Activated B cell treated with CpG ODN at 0.5 μM for 24 hours (primary cell): ENCODE results near the gene RAPGEF2. TPM values are rescaled to one million over a fixed set of nuclear protein-coding genes. Genes with fewer than 3 reads are reported as not detected.

Experiments
- ATAC-seq: fragments of 200-7000 bp; cut with Tn5 transposase; one replicate; pipeline ENCODE4 v1.10.0; 2021; ENCODE audit warnings: low read depth, mild to moderate bottlenecking, moderate library complexity
- CTCF ChIA-PET: fragments of 350-600 bp; sonication (Branson Sonifier 250); formaldehyde crosslinking; loops from one replicate; lab custom pipeline; 2021; ENCODE audit warnings: antibody characterized with exemption; lab: Charles Lee
- POLR2A ChIA-PET: fragments of 350-600 bp; sonication (Branson Sonifier 250); formaldehyde crosslinking; loops from one replicate; lab custom pipeline; 2021; ENCODE audit warnings: antibody characterized with exemption; lab: Charles Lee
- DNase-seq: peaks from one replicate; pipeline ENCODE4 v3.0.0; 2022
- H3K27ac Mint-ChIP-seq: one replicate; pipeline ENCODE4 v1.8.0; 2020; ENCODE audit warnings: mixed read lengths
- H3K27me3 Mint-ChIP-seq: one replicate; pipeline ENCODE4 v1.8.0; 2021; ENCODE audit warnings: mixed read lengths
- H3K36me3 Mint-ChIP-seq: one replicate; pipeline ENCODE4 v1.8.0; 2021; ENCODE audit warnings: low read depth, mixed read lengths
- H3K4me1 Mint-ChIP-seq: one replicate; pipeline ENCODE4 v1.8.0; 2021; ENCODE audit warnings: mixed read lengths
- H3K4me3 Mint-ChIP-seq: one replicate; pipeline ENCODE4 v1.8.0; 2020; ENCODE audit warnings: mild to moderate bottlenecking, mixed read lengths
- H3K9me3 Mint-ChIP-seq: one replicate; pipeline ENCODE4 v1.8.0; 2020; ENCODE audit warnings: mixed read lengths
- CTCF ChIP-seq: fragments of 200-600 bp; IDR thresholded peaks from one replicate; pipeline ENCODE4 v1.8.0; 2022; ENCODE audit warnings: antibody characterized with exemption, mild to moderate bottlenecking
- intact Hi-C: fragments of 100-400 bp; cut with micrococcal nuclease; formaldehyde crosslinking; loops from one replicate; pipeline ENCODE4 v1.15.1; 2024
- total RNA-seq: library from RNA; stranded (reverse); gene quantifications from 2 replicates; pipeline ENCODE4 v1.2.3, GENCODE V29; 2022

RAPGEF2 gene
- total RNA-seq, 1 donor from 2014 or later = 22.9 TPM

- no peak for ATAC-seq
- intact Hi-C loops = no loop called here
These were observed 264.3 kb downstream of the RAPGEF2 start for GRCh38 chr4:159366966-159367780.

GRCh38 chr4:159367781-159368080, 264.9 kb downstream of the RAPGEF2 start:
- POLR2A ChIA-PET = no interaction called here
- peaks cover 13% of the 10 kb centered on the region for H3K4me1 Mint-ChIP-seq
- ATAC-seq (no peak), DNase-seq (no peak)
- no peak overlapping the region for H3K27ac Mint-ChIP-seq
- CTCF ChIA-PET = no interaction called here
- no peaks in the 10 kb centered on the region for H3K27me3 Mint-ChIP-seq
- H3K4me3 Mint-ChIP-seq = no peak overlapping the region
- no peaks in the 10 kb centered on the region for H3K36me3 Mint-ChIP-seq
- intact Hi-C loops = no loop called here
- no peaks in the 10 kb centered on the region for H3K9me3 Mint-ChIP-seq
- TF ChIP-seq CTCF = no peak

More at GRCh38 chr4:159366966-159367780, 264.3 kb downstream of the RAPGEF2 start:
- Mint-ChIP-seq H3K27ac (no peak overlapping the region), H3K4me3 (no peak overlapping the region), H3K27me3 (no peaks in the 10 kb centered on the region), H3K9me3 (no peaks in the 10 kb centered on the region), H3K4me1 (peaks cover 13% of the 10 kb centered on the region), H3K36me3 (no peaks in the 10 kb centered on the region)
- CTCF ChIA-PET = no interaction called here
- POLR2A ChIA-PET = no interaction called here
- no peak for DNase-seq
- no peak for TF ChIP-seq CTCF

- ATAC-seq (no peak), DNase-seq (no peak)
- no peaks in the 10 kb centered on the region for H3K27me3 Mint-ChIP-seq
- intact Hi-C loops = no loop called here
- ChIA-PET CTCF (no interaction called here), POLR2A (no interaction called here)
- no peaks in the 10 kb centered on the region for H3K9me3 Mint-ChIP-seq
- no peaks in the 10 kb centered on the region for H3K36me3 Mint-ChIP-seq
- TF ChIP-seq CTCF = no peak
- H3K4me3 Mint-ChIP-seq = no peak overlapping the region
- no peak overlapping the region for H3K27ac Mint-ChIP-seq
- peaks cover 13% of the 10 kb centered on the region for H3K4me1 Mint-ChIP-seq
These were observed 265.4 kb downstream of the RAPGEF2 start for GRCh38 chr4:159368320-159368719.

- intact Hi-C loops = no loop called here
- ChIA-PET POLR2A (no interaction called here), CTCF (no interaction called here)
- Mint-ChIP-seq H3K4me3 (no peak overlapping the region), H3K27ac (no peak overlapping the region), H3K27me3 (no peaks in the 10 kb centered on the region), H3K9me3 (no peaks in the 10 kb centered on the region), H3K4me1 (peaks cover 13% of the 10 kb centered on the region), H3K36me3 (no peaks in the 10 kb centered on the region)
- TF ChIP-seq CTCF = no peak
- ATAC-seq (no peak), DNase-seq (no peak)
These were observed 266.4 kb downstream of the RAPGEF2 start for GRCh38 chr4:159369256-159369655.

GRCh38 chr4:159370286-159370685, 267.4 kb downstream of the RAPGEF2 start:
- no peak for ATAC-seq
- CTCF ChIA-PET = no interaction called here
- intact Hi-C loops = no loop called here
- no peak for TF ChIP-seq CTCF
- Mint-ChIP-seq H3K36me3 (no peaks in the 10 kb centered on the region), H3K27ac (no peak overlapping the region), H3K4me1 (peaks cover 13% of the 10 kb centered on the region), H3K4me3 (no peak overlapping the region), H3K27me3 (no peaks in the 10 kb centered on the region), H3K9me3 (no peaks in the 10 kb centered on the region)
- no peak for DNase-seq
- POLR2A ChIA-PET = no interaction called here
